ENCODE data around the gene TIMM29.

DNA sequence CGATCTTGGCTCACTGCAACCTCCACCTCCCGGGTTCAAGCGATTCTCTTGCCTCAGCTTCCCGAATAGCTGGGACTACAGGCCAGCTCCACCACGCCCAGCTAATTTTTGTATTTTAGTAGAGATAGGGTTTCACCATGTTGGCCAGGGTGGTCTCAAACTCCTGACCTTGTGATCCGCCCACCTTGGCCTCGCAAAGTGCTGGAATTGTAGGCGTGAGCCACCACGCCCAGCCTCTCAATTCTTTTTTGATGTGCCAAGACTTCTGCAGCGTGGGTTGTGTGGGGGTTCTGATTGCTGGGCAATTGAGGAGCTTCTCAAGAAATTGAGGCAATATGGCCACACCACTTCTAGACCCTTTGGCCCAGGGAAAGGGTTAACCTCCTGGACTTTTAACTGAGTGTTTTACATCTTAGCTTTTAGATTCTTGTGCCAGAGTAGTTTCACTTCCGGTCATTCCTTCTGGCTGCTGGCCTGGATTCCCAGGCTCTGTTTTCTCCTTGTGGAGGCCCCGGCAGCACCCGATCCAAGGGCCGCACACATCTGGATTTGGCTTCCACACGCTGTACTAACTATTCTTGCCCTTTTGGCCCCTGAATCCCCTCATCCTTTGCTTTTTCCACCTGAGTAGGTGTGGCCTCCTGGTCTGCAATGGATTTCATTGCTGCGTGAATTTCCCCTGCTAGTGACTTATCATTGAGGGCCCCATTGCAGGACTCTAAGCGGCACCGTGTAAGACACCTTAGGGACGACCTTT is 46.9 kb downstream of the TIMM29 start:
- no peak for TF ChIP-seq POLR2A (IDR thresholded peaks at IDR 0.05)
- TF ChIP-seq EP300 (IDR thresholded peaks at IDR 0.05) = no peak

Data from suprapubic skin (tissue), 2 donors.